ENCODE measurements around the gene SAMSN1. TPM values are rescaled to one million over a fixed set of nuclear protein-coding genes. Genes with fewer than 3 reads are reported as not detected.

The SAMSN1 gene
- polyA plus RNA-seq, 1 of the 3 experiments (the other 2 are of a cell fraction), result not detected

DNA sequence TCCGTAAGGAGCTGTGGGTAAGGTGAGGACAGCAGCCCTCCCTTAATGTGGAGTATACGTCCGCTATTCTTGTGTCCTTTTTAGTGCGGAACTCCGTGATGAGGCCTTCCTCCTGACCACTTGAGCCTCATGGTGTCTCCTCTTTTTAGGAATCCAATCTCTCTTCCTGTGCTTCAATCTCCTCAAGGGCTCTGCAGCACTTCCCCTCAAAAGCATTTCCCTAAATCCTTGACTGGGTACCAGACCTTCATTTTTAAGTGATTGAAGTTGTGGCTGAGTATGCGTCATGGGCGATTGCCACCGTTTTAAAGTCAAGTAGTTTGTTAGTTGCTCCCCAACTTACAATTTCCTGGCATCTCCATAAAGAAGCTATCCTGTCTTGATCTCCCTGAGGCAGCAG, 62.8 kb downstream of the SAMSN1 start:
- Histone ChIP-seq H3K27ac (ENCODE audit: low read depth in 2 of 2, low read length in 1 of 2) (no peak overlapping the region), H3K27me3 (ENCODE audit: insufficient read depth) (no peaks in the 10 kb centered on the region; the same call in 1 of the 2 replicates), H3K9ac (no peak overlapping the region), H3K36me3 (replicated peaks in 1 of 2; ENCODE audit: control insufficient read depth in 1 of 2, insufficient read depth in 2 of 2, low read length in 1 of 2) (no peaks in the 10 kb centered on the region), H3K9me2 (no peaks in the 10 kb centered on the region), H3F3A (replicated peaks; ENCODE audit: insufficient read depth) (no peaks in the 10 kb centered on the region), H4K20me1 (ENCODE audit: insufficient read depth) (no peaks in the 10 kb centered on the region), H3K4me1 (ENCODE audit: control insufficient read depth in 1 of 2, insufficient read depth in 2 of 2, low read depth in 1 of 2, low read length in 1 of 2) (no peaks in the 10 kb centered on the region), H3K9me3 (no peaks in the 10 kb centered on the region), H3K4me3 (ENCODE audit: low read depth in 2 of 2, low read length in 1 of 2) (no peak overlapping the region), H3K4me2 (no peak overlapping the region), H2AFZ (ENCODE audit: low read depth) (no peak overlapping the region), H3K79me2 (ENCODE audit: insufficient read depth) (no peaks in the 10 kb centered on the region)
- DNase-seq, result no peak
- TF ChIP-seq JUND (IDR thresholded peaks at IDR 0.05) (no peak), SIN3A (IDR thresholded peaks at IDR 0.05; ENCODE audit: borderline replicate concordance, low read depth, low read length) (no peak)
- ChIA-PET CTCF (no interaction called here), POLR2A (no interaction called here)
- WGBS (ENCODE audit: low lambda C conversion rate), result 36% methylated on average over 8 of the region's 8 CpGs

DNA sequence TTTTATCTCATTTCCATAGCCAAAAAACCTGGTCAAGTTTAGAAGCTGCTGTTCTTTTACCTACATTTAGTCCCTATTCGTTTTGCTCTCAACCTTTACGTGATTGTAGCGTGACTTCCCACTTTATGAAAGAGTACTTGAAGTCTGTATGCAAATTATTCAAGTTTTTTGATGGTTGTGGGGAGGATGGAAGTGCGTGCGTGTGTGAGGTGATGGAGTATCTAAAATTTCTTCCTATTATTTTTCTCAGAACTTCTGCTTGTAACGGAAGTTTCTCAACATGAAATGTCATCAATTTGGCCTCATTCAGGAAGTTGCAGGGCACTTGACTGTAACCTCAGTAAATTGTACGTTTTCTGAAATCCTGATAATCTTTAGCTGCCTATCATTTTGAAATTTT, 64.0 kb downstream of the SAMSN1 start:
- H2AFZ ChIP-seq (ENCODE audit: low read depth), result no peak overlapping the region; the same call in 1 of the 2 replicates
- ChIA-PET CTCF (interaction anchor here (1.5 kb wide), 1 partner anchor 33 kb away, joined by 3 read pairs; no protein-coding TSS in a partner anchor), POLR2A (no interaction called here)
- no peaks in the 10 kb centered on the region for H3K9me2 ChIP-seq
- 18% methylated on average over 7 of the region's 7 CpGs for WGBS (ENCODE audit: low lambda C conversion rate)
- H3K27ac ChIP-seq (ENCODE audit: low read depth in 2 of 2, low read length in 1 of 2), result no peak overlapping the region
- no peaks in the 10 kb centered on the region for H3K4me1 ChIP-seq (ENCODE audit: control insufficient read depth in 1 of 2, insufficient read depth in 2 of 2, low read depth in 1 of 2, low read length in 1 of 2)
- no peak overlapping the region for H3K4me2 ChIP-seq
- no peak for TF ChIP-seq TCF12 (IDR thresholded peaks at IDR 0.05)
- no peak for TF ChIP-seq POLR2AphosphoS5 (IDR thresholded peaks at IDR 0.05; ENCODE audit: low read depth, low read length)
- TF ChIP-seq, protein P1, sequence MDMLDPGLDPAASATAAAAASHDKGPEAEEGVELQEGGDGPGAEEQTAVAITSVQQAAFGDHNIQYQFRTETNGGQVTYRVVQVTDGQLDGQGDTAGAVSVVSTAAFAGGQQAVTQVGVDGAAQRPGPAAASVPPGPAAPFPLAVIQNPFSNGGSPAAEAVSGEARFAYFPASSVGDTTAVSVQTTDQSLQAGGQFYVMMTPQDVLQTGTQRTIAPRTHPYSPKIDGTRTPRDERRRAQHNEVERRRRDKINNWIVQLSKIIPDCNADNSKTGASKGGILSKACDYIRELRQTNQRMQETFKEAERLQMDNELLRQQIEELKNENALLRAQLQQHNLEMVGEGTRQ (IDR thresholded peaks at IDR 0.05; ENCODE audit: borderline replicate concordance, low read depth, low read length), result no peak
- no peak for TF ChIP-seq SMC3 (IDR thresholded peaks at IDR 0.05; ENCODE audit: low read depth, low read length)
- TF ChIP-seq ELF1 (IDR thresholded peaks at IDR 0.05), result no peak
- no peak for TF ChIP-seq JUND (IDR thresholded peaks at IDR 0.05)
- TF ChIP-seq RXRA (IDR thresholded peaks at IDR 0.05; ENCODE audit: borderline replicate concordance, low read depth), result no peak
- TF ChIP-seq FOXM1 (IDR thresholded peaks at IDR 0.05; ENCODE audit: low read depth), result no peak
- no peak overlapping the region for H3K9ac ChIP-seq
- no peak overlapping the region for H3K4me3 ChIP-seq (ENCODE audit: low read depth in 2 of 2, low read length in 1 of 2)
- no peaks in the 10 kb centered on the region for H3F3A ChIP-seq (replicated peaks; ENCODE audit: insufficient read depth)
- H3K27me3 ChIP-seq (ENCODE audit: insufficient read depth), result no peaks in the 10 kb centered on the region; the same call in 1 of the 2 replicates
- no peak for DNase-seq
- no peaks in the 10 kb centered on the region for H3K79me2 ChIP-seq (ENCODE audit: insufficient read depth)
- no peaks in the 10 kb centered on the region for H3K9me3 ChIP-seq
- H3K36me3 ChIP-seq (replicated peaks in 1 of 2; ENCODE audit: control insufficient read depth in 1 of 2, insufficient read depth in 2 of 2, low read length in 1 of 2), result no peaks in the 10 kb centered on the region
- no peaks in the 10 kb centered on the region for H4K20me1 ChIP-seq (ENCODE audit: insufficient read depth)

DNA sequence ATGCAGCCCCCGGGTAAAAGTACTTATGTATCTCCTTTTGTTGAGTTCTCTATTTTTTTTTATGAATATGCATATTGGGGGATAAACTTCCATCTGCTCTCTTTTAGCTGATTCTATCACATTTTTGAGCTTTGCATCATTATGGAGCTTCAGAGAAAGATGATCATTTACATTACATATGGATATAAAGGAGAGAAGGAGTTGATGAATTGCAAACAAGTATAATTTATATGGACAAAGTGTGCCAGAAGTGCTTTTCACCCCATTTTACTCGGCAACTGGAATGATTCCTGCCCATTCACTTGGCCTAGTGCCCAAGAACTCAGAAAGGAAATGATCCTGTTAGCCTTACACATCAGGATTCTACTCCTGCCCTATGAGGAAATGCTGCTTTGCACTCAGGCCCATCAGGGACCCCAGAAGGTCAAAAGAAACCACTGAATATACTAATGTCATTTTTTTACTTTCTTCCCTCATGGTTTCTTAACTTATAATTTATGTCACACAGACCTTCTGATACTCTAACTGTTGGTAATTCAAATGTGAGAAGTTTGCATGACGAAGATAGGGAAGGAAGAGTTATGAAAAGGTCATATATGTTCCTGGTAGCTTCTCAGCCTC, 65.6 kb downstream of the SAMSN1 start:
- H3F3A ChIP-seq (replicated peaks; ENCODE audit: insufficient read depth), result no peaks in the 10 kb centered on the region
- no peak for DNase-seq
- H3K27me3 ChIP-seq (ENCODE audit: insufficient read depth), result no peaks in the 10 kb centered on the region; the same call in 1 of the 2 replicates
- POLR2A ChIA-PET, result no interaction called here
- H3K9me3 ChIP-seq, result no peaks in the 10 kb centered on the region
- no peak overlapping the region for H3K9ac ChIP-seq
- H3K9me2 ChIP-seq, result no peaks in the 10 kb centered on the region
- H3K36me3 ChIP-seq (replicated peaks in 1 of 2; ENCODE audit: control insufficient read depth in 1 of 2, insufficient read depth in 2 of 2, low read length in 1 of 2), result no peaks in the 10 kb centered on the region
- H3K4me2 ChIP-seq, result no peak overlapping the region
- H4K20me1 ChIP-seq (ENCODE audit: insufficient read depth), result no peaks in the 10 kb centered on the region
- no peaks in the 10 kb centered on the region for H3K4me1 ChIP-seq (ENCODE audit: control insufficient read depth in 1 of 2, insufficient read depth in 2 of 2, low read depth in 1 of 2, low read length in 1 of 2)
- TF ChIP-seq FOXJ3 (CRISPR knock-in tag; IDR thresholded peaks at IDR 0.05) (no peak), CHD2 (IDR thresholded peaks at IDR 0.05; ENCODE audit: low read length, partially characterized antibody) (no peak), RFX5 (IDR thresholded peaks at IDR 0.05; ENCODE audit: low read length) (no peak), SIN3A (IDR thresholded peaks at IDR 0.05; ENCODE audit: borderline replicate concordance, low read depth, low read length) (no peak)
- TF ChIP-seq, protein P2, sequence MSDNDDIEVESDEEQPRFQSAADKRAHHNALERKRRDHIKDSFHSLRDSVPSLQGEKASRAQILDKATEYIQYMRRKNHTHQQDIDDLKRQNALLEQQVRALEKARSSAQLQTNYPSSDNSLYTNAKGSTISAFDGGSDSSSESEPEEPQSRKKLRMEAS (IDR thresholded peaks at IDR 0.05; ENCODE audit: low read depth), result no peak
- TF ChIP-seq, protein P3, sequence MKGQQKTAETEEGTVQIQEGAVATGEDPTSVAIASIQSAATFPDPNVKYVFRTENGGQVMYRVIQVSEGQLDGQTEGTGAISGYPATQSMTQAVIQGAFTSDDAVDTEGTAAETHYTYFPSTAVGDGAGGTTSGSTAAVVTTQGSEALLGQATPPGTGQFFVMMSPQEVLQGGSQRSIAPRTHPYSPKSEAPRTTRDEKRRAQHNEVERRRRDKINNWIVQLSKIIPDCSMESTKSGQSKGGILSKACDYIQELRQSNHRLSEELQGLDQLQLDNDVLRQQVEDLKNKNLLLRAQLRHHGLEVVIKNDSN (IDR thresholded peaks at IDR 0.05; ENCODE audit: borderline replicate concordance, low read depth), result no peak
- TF ChIP-seq, protein P4, sequence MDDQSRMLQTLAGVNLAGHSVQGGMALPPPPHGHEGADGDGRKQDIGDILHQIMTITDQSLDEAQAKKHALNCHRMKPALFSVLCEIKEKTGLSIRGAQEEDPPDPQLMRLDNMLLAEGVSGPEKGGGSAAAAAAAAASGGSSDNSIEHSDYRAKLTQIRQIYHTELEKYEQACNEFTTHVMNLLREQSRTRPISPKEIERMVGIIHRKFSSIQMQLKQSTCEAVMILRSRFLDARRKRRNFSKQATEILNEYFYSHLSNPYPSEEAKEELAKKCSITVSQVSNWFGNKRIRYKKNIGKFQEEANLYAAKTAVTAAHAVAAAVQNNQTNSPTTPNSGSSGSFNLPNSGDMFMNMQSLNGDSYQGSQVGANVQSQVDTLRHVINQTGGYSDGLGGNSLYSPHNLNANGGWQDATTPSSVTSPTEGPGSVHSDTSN (IDR thresholded peaks at IDR 0.05), result no peak
- CTCF ChIA-PET, result no interaction called here
- H3K4me3 ChIP-seq (ENCODE audit: low read depth in 2 of 2, low read length in 1 of 2), result no peak overlapping the region
- WGBS (ENCODE audit: low lambda C conversion rate), result 9% methylated on average over 3 of the region's 3 CpGs
- H3K79me2 ChIP-seq (ENCODE audit: insufficient read depth), result no peaks in the 10 kb centered on the region
- no peak overlapping the region for H3K27ac ChIP-seq (ENCODE audit: low read depth in 2 of 2, low read length in 1 of 2)
- H2AFZ ChIP-seq (ENCODE audit: low read depth), result no peak overlapping the region

All from SK-N-SH (cell line).